Activated T-helper 1 cell treated with Interleukin-2 at 50 U/mL for 16 hours (primary cell): ENCODE measurements around the gene RAB44.

Experiments
- DNase-seq: peaks from one replicate; pipeline ENCODE4 v3.0.0-alpha.2; 2020; ENCODE audit warnings: low read depth

RAB44 gene

GRCh38 chr6:36669002-36669401, 28.6 kb upstream of the RAB44 start:
- DNase-seq, result no peak

DNA sequence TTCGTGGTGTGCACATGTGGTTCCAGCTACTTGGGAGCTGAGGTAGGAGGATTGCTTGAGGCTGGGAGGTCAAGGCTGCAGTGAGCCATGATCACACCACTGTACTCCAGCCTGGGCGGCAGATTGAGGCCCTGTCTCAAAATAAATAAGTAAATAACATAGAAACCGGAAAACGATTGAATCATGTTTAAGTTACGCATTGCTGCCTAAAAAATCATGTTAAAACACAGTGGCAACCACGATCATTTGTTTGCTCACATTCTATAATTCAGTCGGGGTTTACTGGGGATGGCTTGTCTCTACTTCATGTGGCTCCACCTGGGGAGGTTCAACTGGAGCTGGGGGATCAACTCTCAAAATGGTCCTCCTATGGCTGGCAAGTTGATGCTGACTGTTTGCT, 27.4 kb upstream of the RAB44 start:
- no peak for DNase-seq

DNA sequence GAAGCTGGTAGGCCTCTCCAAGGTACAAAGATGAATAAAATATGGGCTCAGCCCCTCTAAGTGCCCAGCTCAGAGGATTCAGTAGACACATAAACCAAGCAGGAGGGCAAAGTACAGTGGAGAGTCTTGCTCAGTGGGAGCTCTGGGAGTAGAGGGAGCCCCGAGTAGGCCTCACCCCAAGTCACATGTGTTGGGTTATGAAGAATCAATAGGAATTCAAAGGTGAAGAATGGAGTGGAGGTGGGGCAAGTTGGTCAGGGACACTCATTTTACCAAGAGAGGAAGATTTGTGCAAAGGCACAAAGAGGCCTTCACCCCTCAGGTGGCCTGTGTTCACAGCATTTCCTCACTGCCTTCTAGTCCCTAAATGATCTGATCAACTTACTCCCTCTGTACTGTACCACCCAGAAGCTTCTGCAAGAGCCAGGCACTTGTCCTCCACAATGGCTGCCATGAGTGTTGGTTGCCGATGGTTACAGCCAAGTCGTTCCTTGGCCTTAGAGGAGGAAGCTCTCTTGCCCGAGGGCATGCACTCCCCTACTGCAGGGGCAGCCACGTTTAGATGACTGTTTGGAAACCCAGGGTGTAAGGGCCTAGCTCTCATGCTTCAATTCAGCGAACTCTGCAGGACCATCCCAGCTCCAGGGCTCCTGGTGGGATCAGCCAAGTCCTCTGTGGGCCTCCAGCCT, 25.8 kb upstream of the RAB44 start:
- no peak for DNase-seq

DNA sequence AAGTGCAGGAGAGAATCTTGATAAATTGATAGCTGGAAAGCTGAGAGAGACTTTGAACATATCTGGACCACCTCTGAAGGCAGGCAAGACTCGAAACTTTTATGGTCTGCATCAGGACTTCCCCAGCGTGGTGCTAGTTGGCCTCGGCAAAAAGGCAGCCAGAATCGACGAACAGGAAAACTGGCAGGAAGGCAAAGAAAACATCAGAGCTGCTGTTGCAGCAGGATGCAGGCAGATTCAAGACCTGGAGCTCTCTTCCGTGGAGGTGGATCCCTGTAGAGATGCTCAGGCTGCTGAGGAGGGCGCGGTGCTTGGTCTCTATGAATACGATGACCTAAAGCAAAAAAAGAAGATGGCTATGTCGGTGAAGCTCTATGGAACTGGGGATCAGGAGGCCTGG, 23.7 kb upstream of the RAB44 start:
- DNase-seq, result no peak

GRCh38 chr6:36674942-36675341, 22.7 kb upstream of the RAB44 start:
- DNase-seq, result no peak

DNA sequence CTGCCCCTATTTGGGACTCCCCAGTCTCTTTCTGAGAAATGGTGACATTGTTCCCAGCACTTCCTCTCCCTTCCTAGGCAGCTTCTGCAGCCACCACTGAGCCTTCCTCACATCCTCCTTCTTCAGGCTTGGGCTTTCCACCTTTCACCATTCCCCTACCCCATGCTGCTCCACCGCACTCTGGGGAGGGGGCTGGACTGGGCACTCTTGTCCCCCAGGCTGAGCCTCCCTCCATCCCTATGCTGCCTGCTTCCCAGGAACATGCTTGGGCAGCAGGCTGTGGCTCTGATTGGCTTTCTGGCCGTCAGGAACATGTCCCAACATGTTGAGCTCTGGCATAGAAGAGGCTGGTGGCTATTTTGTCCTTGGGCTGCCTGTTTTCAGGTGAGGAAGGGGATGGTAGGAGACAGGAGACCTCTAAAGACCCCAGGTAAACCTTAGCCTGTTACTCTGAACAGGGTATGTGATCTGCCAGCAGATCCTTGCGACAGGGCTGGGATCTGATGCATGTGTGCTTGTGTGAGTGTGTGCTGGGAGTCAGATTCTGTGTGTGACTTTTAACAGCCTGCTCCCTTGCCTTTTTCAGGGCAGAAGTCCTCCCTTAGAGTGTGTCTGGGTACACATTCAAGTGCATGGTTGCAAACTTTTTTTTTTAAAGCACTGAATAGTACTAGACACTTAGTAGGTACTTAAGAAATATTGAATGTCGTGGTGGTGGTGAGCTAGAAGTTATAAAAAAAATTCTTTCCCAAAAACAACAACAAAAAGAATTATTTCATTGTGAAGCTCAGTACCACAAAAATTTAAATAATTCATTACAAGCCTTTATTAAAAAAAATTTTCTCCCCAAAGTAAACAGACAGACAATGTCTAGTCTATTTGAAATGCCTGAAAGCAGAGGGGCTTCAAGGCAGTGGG, 21.2 kb upstream of the RAB44 start:
- no peak for DNase-seq

DNA sequence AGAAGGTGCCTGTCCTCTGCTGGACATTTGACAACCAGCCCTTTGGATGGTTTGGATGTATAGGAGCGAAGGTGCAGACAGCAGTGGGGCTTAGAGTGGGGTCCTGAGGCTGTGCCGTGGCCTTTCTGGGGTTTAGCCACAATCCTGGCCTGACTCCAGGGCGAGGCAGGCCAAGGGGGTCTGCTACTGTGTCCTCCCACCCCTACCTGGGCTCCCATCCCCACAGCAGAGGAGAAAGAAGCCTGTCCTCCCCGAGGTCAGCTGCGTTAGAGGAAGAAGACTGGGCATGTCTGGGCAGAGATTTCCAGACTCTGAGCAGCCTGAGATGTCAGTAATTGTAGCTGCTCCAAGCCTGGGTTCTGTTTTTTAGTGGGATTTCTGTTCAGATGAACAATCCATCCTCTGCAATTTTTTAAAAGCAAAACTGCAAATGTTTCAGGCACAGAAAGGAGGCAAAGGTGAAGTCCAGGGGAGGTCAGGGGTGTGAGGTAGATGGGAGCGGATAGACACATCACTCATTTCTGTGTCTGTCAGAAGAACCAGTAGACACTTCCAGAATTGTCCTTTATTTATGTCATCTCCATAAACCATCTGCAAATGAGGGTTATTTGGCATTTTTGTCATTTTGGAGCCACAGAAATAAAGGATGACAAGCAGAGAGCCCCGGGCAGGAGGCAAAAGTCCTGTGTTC, 20.4 kb upstream of the RAB44 start:
- no peak for DNase-seq

DNA sequence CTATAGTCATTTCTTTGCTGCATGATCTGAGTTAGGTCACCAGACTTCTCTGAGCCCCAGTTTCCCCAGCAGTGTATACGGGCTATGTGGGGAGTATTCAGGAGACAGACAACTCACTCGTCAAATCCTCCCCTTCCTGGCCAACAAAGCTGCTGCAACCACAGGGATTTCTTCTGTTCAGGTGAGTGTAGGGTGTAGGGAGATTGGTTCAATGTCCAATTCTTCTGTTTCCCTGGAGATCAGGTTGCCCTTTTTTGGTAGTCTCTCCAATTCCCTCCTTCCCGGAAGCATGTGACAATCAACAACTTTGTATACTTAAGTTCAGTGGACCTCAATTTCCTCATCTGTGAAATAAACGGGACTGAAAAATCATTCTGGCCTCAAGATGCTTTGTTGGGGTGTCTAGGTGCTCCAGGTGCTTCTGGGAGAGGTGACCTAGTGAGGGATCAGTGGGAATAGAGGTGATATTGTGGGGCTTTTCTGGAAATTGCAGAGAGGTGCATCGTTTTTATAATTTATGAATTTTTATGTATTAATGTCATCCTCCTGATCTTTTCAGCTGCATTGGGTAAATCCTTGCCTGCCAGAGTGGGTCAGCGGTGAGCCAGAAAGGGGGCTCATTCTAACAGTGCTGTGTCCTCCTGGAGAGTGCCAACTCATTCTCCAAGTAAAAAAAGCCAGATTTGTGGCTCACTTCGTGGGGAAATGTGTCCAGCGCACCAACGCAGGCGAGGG, 19.7 kb upstream of the RAB44 start:
- DNase-seq, result no peak

GRCh38 chr6:36678488-36679042, 19.1 kb upstream of the RAB44 start, which contains the start of gene CDKN1A:
TSS of gene CDKN1A (plus strand) at chr6:36678714. CDS start at chr6:36684102, 5,388 bp downstream.
- peak; percentile 58 for DNase-seq

- DNase-seq, result no peak
These were observed 18.4 kb upstream of the RAB44 start for GRCh38 chr6:36679043-36679833.

DNA sequence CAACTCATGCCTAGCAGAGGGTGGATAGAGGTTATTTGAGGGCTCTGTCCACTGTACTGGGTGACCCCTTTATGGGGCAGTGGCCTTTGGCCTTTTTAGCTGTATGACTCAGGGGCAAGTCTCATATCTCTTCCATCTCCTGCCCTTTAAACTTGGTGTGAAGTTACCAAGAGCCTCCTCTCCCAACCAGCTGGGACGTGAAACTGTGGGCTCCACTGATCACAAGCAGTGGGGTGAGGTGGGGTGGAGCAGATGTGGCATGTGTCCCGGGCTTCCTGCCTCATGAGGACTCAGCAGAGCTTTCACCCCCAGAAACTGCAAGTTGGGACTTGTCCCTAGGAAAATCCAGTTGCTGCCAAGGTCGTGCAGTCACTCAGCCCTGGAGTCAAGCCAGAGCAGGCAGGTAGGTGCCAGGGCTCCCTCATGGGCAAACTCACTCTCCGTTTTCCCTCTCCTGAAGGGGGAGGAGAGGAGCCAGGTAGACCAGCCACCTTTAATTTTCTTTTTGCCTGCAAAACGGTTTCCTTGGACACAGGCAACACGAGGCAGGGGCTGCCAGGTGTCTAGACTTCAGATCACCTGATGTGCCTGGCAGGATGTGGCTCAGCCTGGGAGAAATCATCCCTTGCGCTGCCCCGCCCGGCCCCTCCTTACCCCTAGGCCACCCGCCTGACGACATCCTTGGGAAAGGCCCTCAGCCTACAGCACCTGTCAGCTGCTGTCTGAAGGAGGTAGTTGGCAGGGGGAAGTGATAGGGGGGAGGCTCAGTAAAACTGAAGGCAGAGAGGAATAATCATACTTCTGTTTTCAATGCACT, 15.1 kb upstream of the RAB44 start:
- peak; percentile 58 for DNase-seq

- no peak for DNase-seq
These were observed 14.4 kb upstream of the RAB44 start for GRCh38 chr6:36683145-36683655.

DNA sequence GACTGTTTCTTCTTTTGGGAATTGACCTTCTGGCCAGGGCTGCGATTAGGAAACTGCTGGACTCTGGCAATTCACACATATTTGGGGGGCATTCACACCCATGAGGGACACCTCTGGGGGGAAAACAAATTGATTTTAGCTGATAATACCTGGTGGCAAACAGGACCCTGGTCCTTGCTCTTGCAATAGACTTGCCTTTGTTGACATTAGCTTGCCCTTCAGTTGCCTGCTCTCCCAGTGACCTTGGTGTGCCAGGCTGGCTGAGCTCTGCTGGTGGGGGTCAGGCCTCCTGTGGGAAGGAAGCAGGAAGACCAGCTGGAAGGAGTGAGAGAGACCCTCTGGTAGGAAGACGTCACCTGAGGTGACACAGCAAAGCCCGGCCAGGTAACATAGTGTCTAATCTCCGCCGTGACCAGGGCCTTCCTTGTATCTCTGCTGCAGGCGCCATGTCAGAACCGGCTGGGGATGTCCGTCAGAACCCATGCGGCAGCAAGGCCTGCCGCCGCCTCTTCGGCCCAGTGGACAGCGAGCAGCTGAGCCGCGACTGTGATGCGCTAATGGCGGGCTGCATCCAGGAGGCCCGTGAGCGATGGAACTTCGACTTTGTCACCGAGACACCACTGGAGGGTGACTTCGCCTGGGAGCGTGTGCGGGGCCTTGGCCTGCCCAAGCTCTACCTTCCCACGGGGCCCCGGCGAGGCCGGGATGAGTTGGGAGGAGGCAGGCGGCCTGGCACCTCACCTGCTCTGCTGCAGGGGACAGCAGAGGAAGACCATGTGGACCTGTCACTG, 13.8 kb upstream of the RAB44 start:
- DNase-seq, result no peak

- no peak for DNase-seq
These were observed 13.2 kb upstream of the RAB44 start for GRCh38 chr6:36684447-36684812.

DNA sequence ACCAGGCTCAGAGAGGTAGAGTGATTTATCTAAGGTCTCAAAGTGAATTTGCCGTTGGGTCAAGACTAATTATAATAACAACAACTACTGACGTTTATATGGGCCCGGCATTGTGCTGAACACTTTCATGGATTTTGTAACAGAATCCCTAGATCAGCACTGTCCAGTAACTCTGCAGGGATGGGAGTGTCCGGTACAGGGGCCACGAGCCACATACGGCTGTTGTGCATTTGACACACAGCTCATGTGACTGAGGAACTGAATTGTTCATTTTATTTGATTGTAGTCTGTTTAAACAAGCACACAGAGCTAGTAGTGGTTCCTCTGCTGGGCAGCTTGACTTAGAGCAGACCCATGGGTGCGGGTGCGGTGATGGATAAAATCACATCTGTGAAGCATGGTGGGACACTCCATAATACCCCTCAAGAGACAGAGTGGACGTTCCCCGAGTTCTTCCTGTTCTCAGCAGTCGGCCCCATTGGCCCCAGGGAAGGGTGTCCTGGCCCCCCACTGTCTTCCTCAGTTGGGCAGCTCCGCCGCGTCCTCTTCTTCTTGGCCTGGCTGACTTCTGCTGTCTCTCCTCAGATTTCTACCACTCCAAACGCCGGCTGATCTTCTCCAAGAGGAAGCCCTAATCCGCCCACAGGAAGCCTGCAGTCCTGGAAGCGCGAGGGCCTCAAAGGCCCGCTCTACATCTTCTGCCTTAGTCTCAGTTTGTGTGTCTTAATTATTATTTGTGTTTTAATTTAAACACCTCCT, 12.3 kb upstream of the RAB44 start:
- no peak for DNase-seq

DNA sequence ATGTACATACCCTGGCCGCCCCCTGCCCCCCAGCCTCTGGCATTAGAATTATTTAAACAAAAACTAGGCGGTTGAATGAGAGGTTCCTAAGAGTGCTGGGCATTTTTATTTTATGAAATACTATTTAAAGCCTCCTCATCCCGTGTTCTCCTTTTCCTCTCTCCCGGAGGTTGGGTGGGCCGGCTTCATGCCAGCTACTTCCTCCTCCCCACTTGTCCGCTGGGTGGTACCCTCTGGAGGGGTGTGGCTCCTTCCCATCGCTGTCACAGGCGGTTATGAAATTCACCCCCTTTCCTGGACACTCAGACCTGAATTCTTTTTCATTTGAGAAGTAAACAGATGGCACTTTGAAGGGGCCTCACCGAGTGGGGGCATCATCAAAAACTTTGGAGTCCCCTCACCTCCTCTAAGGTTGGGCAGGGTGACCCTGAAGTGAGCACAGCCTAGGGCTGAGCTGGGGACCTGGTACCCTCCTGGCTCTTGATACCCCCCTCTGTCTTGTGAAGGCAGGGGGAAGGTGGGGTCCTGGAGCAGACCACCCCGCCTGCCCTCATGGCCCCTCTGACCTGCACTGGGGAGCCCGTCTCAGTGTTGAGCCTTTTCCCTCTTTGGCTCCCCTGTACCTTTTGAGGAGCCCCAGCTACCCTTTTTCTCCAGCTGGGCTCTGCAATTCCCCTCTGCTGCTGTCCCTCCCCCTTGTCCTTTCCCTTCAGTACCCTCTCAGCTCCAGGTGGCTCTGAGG, 11.5 kb upstream of the RAB44 start:
- no peak for DNase-seq

DNA sequence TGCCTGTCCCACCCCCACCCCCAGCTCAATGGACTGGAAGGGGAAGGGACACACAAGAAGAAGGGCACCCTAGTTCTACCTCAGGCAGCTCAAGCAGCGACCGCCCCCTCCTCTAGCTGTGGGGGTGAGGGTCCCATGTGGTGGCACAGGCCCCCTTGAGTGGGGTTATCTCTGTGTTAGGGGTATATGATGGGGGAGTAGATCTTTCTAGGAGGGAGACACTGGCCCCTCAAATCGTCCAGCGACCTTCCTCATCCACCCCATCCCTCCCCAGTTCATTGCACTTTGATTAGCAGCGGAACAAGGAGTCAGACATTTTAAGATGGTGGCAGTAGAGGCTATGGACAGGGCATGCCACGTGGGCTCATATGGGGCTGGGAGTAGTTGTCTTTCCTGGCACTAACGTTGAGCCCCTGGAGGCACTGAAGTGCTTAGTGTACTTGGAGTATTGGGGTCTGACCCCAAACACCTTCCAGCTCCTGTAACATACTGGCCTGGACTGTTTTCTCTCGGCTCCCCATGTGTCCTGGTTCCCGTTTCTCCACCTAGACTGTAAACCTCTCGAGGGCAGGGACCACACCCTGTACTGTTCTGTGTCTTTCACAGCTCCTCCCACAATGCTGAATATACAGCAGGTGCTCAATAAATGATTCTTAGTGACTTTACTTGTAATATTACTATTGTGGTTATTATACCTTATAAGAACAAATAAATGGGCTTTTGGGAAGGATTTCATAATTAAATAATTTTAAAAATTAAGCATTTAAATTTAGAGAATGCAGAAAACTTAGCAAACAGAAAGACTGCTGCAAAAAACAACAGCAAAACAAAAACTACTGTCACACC, 10.7 kb upstream of the RAB44 start:
- DNase-seq, result no peak
